ENCODE measurements around the gene CTNNA3.
"Not testable (repeated sequence)": the region's sequence is repeated elsewhere in the genome, so short reads cannot be mapped to it uniquely, and the experiment has no call there.

CTNNA3 gene

DNA sequence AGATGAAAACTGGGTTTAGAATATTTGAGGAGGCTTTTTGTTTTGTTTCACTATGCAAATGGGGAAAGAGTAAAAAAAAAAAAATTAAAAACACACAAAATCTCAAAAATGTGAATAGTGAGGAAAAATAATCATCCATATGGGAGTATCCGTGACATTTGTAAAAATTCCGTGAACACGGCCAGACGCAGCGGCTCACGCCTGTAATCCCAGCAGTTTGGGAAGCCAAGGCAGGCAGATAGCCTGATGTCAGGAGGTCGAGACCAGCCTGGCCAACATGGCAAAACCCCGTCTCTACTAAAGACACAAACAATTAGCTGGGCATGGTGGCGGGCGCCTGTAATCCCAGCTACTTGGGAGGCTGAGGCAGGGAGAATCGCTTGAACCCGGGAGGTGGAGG lies 1342.2 kb downstream of the CTNNA3 start:
- in situ Hi-C loops (cut with MboI; ENCODE audit: low sequenced_read_pairs) = not testable (repeated sequence)

GRCh38 chr10:66353422-66353821 lies 1342.6 kb downstream of the CTNNA3 start:
- in situ Hi-C loops (cut with MboI; ENCODE audit: low sequenced_read_pairs) = no loop called here

DNA sequence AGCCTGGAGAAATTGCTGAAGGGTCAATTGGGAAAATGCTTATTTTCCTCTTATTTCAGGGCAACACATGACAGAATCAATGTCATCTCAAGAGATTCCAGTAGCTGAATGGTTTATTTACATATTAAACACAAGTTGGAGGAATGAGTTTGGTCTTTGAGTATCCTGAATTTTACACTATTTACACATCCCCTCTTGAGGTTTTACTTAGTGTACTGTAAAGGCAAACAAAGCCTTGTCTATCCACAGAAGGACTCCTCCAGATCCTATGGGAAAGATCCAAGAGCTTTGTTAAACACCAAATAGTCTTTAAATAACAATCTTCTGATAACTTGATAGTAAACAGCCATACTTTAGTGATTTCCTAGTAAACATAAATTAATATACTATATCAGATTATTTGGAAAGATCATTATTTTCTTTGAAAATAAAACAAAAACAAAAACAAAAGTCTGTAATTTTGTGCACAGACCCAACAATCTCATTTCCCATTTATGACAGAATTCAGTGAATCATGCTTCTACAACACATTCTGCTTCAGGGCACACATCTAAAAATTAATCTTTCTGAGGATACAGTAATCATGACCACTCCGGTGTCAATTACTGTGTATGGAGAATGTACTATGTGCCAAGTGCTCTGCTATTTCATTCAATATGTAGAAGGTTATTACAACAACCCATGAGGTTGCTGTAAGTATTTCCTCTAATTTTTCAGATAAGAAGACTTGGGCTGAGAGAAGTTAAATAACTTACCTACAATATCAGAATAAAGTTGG lies 1345.2 kb downstream of the CTNNA3 start:
- in situ Hi-C loops (cut with MboI; ENCODE audit: low sequenced_read_pairs) = no loop called here

DNA sequence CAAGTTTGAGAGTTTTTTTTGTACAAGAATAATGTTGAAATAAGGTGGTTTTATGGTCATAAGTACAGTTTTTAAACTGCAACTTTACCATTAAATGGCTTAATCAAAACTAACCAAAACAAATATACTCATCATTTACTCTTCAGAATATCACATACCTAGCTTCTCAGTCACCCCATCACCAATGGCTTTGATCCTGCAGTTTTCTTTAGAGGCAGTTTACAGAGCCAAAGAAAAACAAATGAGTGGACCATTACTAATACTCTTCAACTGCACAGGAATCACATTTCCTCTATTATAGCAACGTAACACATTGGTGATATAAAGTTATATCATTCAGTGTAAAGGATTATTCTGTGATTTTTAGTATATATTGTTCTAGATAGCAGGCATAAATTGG lies 1346.3 kb downstream of the CTNNA3 start:
- in situ Hi-C loops (cut with MboI; ENCODE audit: low sequenced_read_pairs) = no loop called here

GRCh38 chr10:66349076-66349475 lies 1346.9 kb downstream of the CTNNA3 start:
- in situ Hi-C loops (cut with MboI; ENCODE audit: low sequenced_read_pairs) = no loop called here

DNA sequence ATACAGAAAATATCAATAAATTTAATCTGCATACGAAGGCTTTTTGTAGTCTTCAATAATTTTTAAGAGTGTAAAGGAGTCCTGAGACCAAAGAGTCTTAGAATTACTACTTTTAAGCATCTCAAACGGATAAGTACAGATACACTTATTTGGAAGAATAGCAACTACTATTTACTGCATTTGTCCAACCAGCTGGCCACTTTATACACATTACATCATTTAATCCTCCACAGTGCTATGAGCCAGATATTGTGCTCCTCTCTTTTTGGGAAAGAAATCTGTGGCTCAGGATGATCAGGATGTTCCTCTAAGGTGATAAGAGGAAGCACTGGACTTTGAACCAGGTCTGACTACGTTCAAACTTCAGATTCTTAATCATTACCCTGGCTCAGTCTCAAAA lies 1358.8 kb downstream of the CTNNA3 start:
- in situ Hi-C loops (cut with MboI; ENCODE audit: low sequenced_read_pairs) = no loop called here

GRCh38 chr10:66336791-66337190 lies 1359.2 kb downstream of the CTNNA3 start:
- in situ Hi-C loops (cut with MboI; ENCODE audit: low sequenced_read_pairs) = no loop called here

GRCh38 chr10:66335753-66336152 lies 1360.2 kb downstream of the CTNNA3 start:
- in situ Hi-C loops (cut with MboI; ENCODE audit: low sequenced_read_pairs) = not testable (repeated sequence)

- in situ Hi-C loops (cut with MboI; ENCODE audit: low sequenced_read_pairs) = no loop called here
These were observed 1366.8 kb downstream of the CTNNA3 start for GRCh38 chr10:66329147-66329546.

GRCh38 chr10:66326876-66327275 lies 1369.1 kb downstream of the CTNNA3 start:
- in situ Hi-C loops (cut with MboI; ENCODE audit: low sequenced_read_pairs) = no loop called here

DNA sequence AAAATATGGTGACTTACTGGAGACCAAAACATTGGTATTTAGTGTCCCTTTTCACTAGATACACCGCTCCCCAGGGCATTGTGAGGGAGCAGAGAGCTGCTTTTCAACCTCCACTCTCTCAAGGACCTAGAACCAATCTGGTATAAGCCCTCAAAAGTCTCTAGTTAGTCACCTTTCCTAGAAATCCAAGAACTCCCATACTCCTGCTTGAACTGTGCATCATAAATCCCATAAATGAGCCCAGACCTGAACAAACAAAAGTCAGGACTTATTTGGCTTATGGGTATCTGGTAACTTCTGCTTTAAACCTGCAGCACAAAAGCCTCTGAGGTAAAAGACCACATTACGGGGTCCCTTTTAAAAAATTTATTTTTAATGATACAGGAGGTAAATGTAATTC lies 1373.2 kb downstream of the CTNNA3 start:
- in situ Hi-C loops (cut with MboI; ENCODE audit: low sequenced_read_pairs) = no loop called here

- in situ Hi-C loops (cut with MboI; ENCODE audit: low sequenced_read_pairs) = no loop called here
These were observed 1374.0 kb downstream of the CTNNA3 start for GRCh38 chr10:66321723-66322665.

- in situ Hi-C loops (cut with MboI; ENCODE audit: low sequenced_read_pairs) = no loop called here
These were observed 1377.2 kb downstream of the CTNNA3 start for GRCh38 chr10:66318761-66319160.

- in situ Hi-C loops (cut with MboI; ENCODE audit: low sequenced_read_pairs) = no loop called here
These were observed 1388.2 kb downstream of the CTNNA3 start for GRCh38 chr10:66307826-66308225.

GRCh38 chr10:66301078-66301477 lies 1394.9 kb downstream of the CTNNA3 start:
- in situ Hi-C loops (cut with MboI; ENCODE audit: low sequenced_read_pairs) = no loop called here

DNA sequence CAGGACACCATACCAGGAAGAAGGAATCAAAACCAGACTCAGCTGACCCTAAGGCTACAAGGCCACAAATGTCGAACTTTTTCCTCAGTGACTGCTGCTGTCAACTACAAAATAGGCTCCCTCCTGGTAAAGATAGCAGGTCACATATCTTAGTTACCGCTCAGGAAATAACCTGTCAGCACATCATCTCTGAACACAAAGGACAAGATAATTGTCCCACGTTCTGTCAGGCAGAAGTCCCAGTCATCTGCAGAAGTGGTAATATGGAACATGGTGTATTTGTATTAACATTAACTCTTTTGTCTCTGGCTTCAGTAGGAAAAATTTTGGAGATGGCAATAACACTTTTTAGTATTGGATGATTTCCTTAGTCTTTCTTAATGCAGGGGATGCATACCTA lies 1400.4 kb downstream of the CTNNA3 start:
- in situ Hi-C loops (cut with MboI; ENCODE audit: low sequenced_read_pairs) = no loop called here

DNA sequence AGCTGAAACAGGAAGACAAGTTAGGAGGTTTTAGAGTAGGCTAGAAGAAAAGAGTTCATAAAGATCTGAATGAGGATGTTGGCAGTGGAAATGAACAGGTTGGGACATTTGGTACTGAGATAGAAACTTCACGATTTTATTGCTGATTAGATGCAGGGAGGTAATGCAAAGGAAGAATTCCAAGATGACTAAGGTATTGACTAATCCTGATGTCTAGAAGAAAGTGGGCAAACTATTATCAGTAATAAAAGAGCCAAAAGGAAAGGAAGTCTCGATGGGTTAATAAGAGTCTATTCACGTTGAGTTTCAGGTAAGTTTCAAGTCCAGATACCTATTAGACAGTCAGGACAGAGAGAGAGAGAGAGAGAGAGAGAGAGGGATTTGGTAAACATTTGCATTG lies 1401.5 kb downstream of the CTNNA3 start:
- in situ Hi-C loops (cut with MboI; ENCODE audit: low sequenced_read_pairs) = no loop called here

- in situ Hi-C loops (cut with MboI; ENCODE audit: low sequenced_read_pairs) = no loop called here
These were observed 1403.1 kb downstream of the CTNNA3 start for GRCh38 chr10:66292922-66293321.

GRCh38 chr10:66292456-66292855 lies 1403.5 kb downstream of the CTNNA3 start:
- in situ Hi-C loops (cut with MboI; ENCODE audit: low sequenced_read_pairs) = no loop called here

DNA sequence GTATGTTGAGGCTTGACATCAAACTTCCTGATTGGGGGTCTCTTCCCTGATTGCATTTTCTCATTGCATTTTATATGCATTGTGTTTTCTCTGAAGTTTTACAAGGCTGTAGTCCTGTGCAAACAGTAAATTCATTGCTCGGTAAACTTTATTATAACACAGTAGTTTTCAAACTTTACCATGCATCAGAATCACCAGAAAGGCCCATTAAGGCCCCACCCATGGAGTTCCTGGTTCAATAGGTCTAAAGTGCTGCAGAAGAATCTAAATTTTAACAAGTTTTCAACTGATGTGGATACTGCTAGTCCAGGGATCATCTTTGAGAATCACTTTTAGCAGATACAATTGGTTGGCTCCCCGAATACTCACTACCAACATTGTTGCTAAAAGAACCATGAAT lies 1404.9 kb downstream of the CTNNA3 start:
- in situ Hi-C loops (cut with MboI; ENCODE audit: low sequenced_read_pairs) = no loop called here

- in situ Hi-C loops (cut with MboI; ENCODE audit: low sequenced_read_pairs) = no loop called here
These were observed 1411.4 kb downstream of the CTNNA3 start for GRCh38 chr10:66284621-66285020.

DNA sequence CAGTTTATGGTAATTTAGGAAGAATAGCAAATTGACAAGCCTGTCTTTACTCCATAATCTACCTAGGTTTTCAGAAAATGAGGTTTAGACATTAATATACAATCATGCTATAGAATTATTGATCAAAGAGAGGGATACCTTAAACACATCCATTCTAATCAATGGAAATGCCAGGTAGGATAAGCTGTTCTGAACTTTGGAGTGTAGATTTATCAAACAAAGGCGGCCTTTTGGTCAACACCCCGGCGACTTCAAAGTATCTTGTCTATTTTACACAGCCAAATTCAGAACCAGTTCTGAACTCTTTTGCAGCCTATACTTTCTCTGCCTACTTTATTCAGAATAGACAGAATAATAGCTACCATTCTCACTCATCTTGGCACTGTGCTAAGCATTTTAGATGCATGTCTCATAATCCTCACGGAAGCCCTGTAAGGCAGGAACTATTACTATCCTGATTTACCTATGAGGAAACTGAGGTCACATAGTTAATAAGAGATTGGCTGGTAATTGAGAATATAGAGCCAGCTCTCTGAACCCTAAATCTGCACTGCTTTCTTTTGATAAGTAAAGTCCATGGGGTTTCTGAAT lies 1412.0 kb downstream of the CTNNA3 start:
- in situ Hi-C loops (cut with MboI; ENCODE audit: low sequenced_read_pairs) = no loop called here

Data from hTERT RPE-1 (cell line).